ENCODE measurements around the gene HIC1. TPM values are rescaled to one million over a fixed set of nuclear protein-coding genes. Genes with fewer than 3 reads are reported as not detected.

HIC1 gene
- 10 to 100 TPM in 2 of 4 donors, 1 to 10 TPM in 2; 9.1 to 32.5 (median 14.7) TPM for total RNA-seq

GRCh38 chr17:2054512-2055291, at the start of gene HIC1:
HIC1 (plus strand) TSS chr17:2055103; CDS start chr17:2056691, 1,588 bp downstream.
- peak within 1 kb of the TSS; percentile 85 to 92 (median 90) for H3K27ac ChIP-seq
- H3K27me3 ChIP-seq: peaks cover 76% of the 10 kb centered on the region
- TF ChIP-seq CTCF (IDR thresholded peaks at IDR 0.05) (peak; percentile 60 to 99 (median 93)), POLR2A (IDR thresholded peaks at IDR 0.05) (peak; percentile 74), POLR2AphosphoS5 (IDR thresholded peaks at IDR 0.05) (peak; percentile 72 to 91 (median 73)), EP300 (IDR thresholded peaks at IDR 0.05; ENCODE audit: low read depth) (no peak)
- 0 to 1% methylated on average over 3 to 43 of the region's 72 CpGs for WGBS, 2 donors (ENCODE audit: low coverage in 1 of 2)
- in situ Hi-C loops (cut with MboI; ENCODE audit: low pct_ligation_motif_present in 1 of 4, low pct_unique_long_range_greater_than_20kb in 1 of 4, low sequenced_read_pairs in 3 of 4) (loop anchor here in 1 of 4 donors (25.0 kb wide), 1 partner anchor 108 kb away; no protein-coding TSS in a partner anchor), intact Hi-C loops (cut with DNase I; ENCODE audit: low total_unique reads) (loop anchor here (1.0 to 10.0 kb wide), 3 partner anchors 120 to 228 kb away; no protein-coding TSS in a partner anchor)
- H3K9me3 ChIP-seq: no peaks in the 10 kb centered on the region
- H3K4me1 ChIP-seq: peaks cover 8 to 75% (median 67%) of the 10 kb centered on the region in 4 donors
- DNase-seq: peak; percentile 77
- peak within 1 kb of the TSS; percentile 24 to 65 (median 42) for H3K4me3 ChIP-seq
- no peaks in the 10 kb centered on the region for H3K36me3 ChIP-seq

GRCh38 chr17:2008332-2009126, 46.4 kb upstream of the HIC1 start:
- Histone ChIP-seq H3K4me1 (peaks cover 0 to 19% (median 10%) of the 10 kb centered on the region in 4 donors), H3K36me3 (no peaks in the 10 kb centered on the region), H3K4me3 (no peak overlapping the region), H3K9me3 (no peaks in the 10 kb centered on the region), H3K27ac (peak overlapping the region in 2 of 4 donors; percentile 10 to 50), H3K27me3 (no peaks in the 10 kb centered on the region)
- intact Hi-C loops (cut with DNase I; ENCODE audit: low total_unique reads): no loop called here
- in situ Hi-C loops (cut with MboI; ENCODE audit: low pct_ligation_motif_present in 1 of 4, low pct_unique_long_range_greater_than_20kb in 1 of 4, low sequenced_read_pairs in 3 of 4): no loop called here
- TF ChIP-seq POLR2A (IDR thresholded peaks at IDR 0.05) (no peak), CTCF (IDR thresholded peaks at IDR 0.05) (no peak), POLR2AphosphoS5 (IDR thresholded peaks at IDR 0.05) (peak in 1 of 3 donors; percentile 25), EP300 (IDR thresholded peaks at IDR 0.05; ENCODE audit: low read depth) (no peak)
- DNase-seq: peak; percentile 62
- 71 to 82% methylated on average over 8 to 15 of the region's 15 CpGs for WGBS, 2 donors (ENCODE audit: low coverage in 1 of 2)

- H3K27me3 ChIP-seq: no peaks in the 10 kb centered on the region
- H3K36me3 ChIP-seq: no peaks in the 10 kb centered on the region
- intact Hi-C loops (cut with DNase I; ENCODE audit: low total_unique reads) (no loop called here), in situ Hi-C loops (cut with MboI; ENCODE audit: low pct_ligation_motif_present in 1 of 4, low pct_unique_long_range_greater_than_20kb in 1 of 4, low sequenced_read_pairs in 3 of 4) (loop anchor here in 3 of 4 donors (10.0 kb wide), 2 partner anchors 95 to 105 kb away; no protein-coding TSS in a partner anchor)
- TF ChIP-seq POLR2AphosphoS5 (IDR thresholded peaks at IDR 0.05) (no peak), POLR2A (IDR thresholded peaks at IDR 0.05) (no peak), CTCF (IDR thresholded peaks at IDR 0.05) (no peak), EP300 (IDR thresholded peaks at IDR 0.05; ENCODE audit: low read depth) (no peak)
- H3K4me1 ChIP-seq: peaks cover 0 to 19% (median 10%) of the 10 kb centered on the region in 4 donors
- H3K4me3 ChIP-seq: no peak overlapping the region
- no peaks in the 10 kb centered on the region for H3K9me3 ChIP-seq
- H3K27ac ChIP-seq: no peak overlapping the region
- DNase-seq: no peak
- 91% methylated on average over 10 of the region's 10 CpGs; no CpG with 5 or more reads in 1 of the 2 donors for WGBS, 2 donors (ENCODE audit: low coverage in 1 of 2)
These were observed 45.2 kb upstream of the HIC1 start for GRCh38 chr17:2009737-2010136.
